NCI-H526 (cell line): ENCODE measurements around the gene OPN1MW.
"Not testable (repeated sequence)": the region's sequence is repeated elsewhere in the genome, so short reads cannot be mapped to it uniquely, and the experiment has no call there.

ENCODE experiments used
- DNase-seq, 2 experiments: peaks; one replicate each; lab custom pipeline; 2025; lab: John Stamatoyannopoulos, UW

The OPN1MW gene

GRCh38 chrX:154211057-154211456 lies 28.7 kb downstream of the OPN1MW start:
- not testable (repeated sequence) for DNase-seq

DNA sequence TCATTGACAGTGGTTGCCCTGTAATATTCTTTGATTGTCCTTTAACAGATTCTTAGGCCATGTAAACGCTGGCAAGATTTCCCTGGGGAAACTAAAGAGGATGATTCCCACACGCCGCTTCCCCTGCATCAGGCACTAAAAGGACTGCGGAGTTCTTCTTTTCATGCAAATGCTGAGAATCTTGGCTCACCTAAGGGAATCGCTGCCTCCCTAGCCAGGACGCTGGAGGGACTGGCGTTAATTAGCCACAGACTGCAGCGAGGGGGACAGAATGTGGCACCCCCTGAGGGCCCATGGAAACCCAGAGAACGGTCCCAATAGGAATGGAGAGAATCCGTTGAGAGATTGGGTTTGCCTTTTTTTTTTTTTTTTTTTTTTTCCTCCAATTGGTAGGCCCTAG lies 29.1 kb downstream of the OPN1MW start:
- DNase-seq: not testable (repeated sequence)

- DNase-seq: not testable (repeated sequence)
These were observed 37.1 kb downstream of the OPN1MW start, which contains the start of gene OPN1MW2 for GRCh38 chrX:154219456-154219855. Gene OPN1MW2, plus strand, starts transcription at chrX:154219756. Its CDS starts 60 bp downstream, at chrX:154219816.

- DNase-seq: not testable (repeated sequence)
These were observed 42.9 kb downstream of the OPN1MW start for GRCh38 chrX:154225292-154225691.

DNA sequence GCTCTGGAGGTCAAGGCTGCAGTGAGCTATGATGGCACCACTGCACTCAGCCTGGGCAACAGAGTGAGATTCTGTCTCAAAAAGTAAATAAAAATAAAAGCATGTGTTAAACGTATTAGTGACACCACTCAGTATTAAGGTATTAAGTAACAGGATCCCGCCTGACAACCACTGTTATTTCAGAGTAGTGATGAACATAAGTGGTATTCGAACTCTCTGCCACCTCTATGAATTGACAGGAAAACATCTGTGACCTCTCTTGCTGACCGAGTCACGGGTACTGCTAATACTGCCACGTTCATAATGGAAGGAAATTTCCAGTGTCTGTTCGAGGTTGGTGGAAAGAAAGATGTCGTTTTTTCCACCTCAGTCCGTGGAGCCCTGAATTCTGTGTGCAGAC lies 44.3 kb downstream of the OPN1MW start:
- DNase-seq: not testable (repeated sequence)

GRCh38 chrX:154231443-154231842 lies 49.0 kb downstream of the OPN1MW start:
- DNase-seq: not testable (repeated sequence)

DNA sequence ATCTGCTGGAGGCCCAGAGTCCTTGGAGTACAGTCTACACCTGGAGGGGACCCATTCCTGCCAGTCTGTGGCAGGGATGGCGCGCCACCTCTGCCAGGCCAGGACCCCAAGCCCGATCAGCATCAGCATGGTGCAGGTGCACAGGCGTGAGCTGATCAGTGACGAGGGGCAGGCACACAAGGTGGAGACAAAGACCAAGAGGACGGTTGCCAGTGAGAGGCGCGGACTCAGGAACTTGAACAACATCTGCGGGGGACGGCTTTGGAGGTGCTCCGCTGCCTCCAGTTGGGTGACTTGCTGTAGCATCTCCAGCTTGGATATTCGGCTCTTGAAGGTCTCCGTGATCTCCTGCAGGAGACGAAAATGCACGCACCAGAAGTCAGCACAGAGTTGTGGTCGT lies 51.2 kb downstream of the OPN1MW start:
- DNase-seq: not testable (repeated sequence)

- DNase-seq: not testable (repeated sequence)
These were observed 56.7 kb downstream of the OPN1MW start for GRCh38 chrX:154238939-154239559.

DNA sequence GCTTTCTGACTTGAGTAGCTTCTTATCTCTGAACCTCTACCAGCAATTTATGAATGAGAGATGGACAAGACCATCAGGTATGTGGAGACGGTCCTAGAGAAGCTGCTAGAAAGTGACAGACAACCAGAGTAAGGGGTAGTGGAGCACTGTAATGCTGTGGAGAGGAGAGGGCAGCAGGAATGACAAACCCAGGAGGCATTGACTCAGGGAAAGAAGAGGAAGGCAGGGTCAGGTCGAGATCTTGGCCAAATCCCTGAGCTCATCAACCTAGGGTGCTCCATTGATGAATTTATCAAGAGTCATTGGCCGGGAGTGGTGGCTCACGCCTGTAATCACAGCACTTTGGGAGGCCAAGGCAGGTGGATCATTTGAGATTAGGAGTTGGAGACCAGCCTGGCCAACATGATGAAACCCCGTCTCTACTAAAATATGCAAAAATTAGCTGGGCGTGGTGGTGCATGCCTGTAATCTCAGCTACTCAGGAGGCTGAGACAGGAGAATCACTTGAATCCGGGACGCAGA lies 57.6 kb downstream of the OPN1MW start:
- not testable (repeated sequence) for DNase-seq
